CD4-positive, CD25-positive, alpha-beta regulatory T cell (primary cell): ENCODE results near the gene RPS21. TPM values are rescaled to one million over a fixed set of nuclear protein-coding genes. Genes with fewer than 3 reads are reported as not detected.

Source experiments
- ATAC-seq, 2 donors: fragments of 150-1000 bp; cut with Tn5 transposase; one replicate each; pipeline ENCODE4 v1.10.0; 2021; ENCODE audit warnings: low read depth in 2 of 2, moderate number of reproducible peaks in 2 of 2, moderate library complexity in 1 of 2
- DNase-seq, 3 donors: peaks; one replicate each; pipeline versions ENCODE4 v3.0.0 to v3.0.0-alpha.2; 2012 to 2022; ENCODE audit warnings: mixed read lengths in 1 of 3
- H3K27ac ChIP-seq: one replicate; pipeline ENCODE4 v1.7.0; 2013; ENCODE audit warnings: mild to moderate bottlenecking, low read length; ENCODE audit not compliant: insufficient read depth, poor library complexity, severe bottlenecking
- H3K27me3 ChIP-seq: one replicate; pipeline ENCODE4 v1.7.0; 2013; ENCODE audit warnings: low read length; ENCODE audit not compliant: control insufficient read depth, insufficient read depth
- H3K36me3 ChIP-seq: one replicate; pipeline ENCODE4 v1.7.0; 2013; ENCODE audit warnings: mild to moderate bottlenecking, low read length, moderate library complexity; ENCODE audit not compliant: control insufficient read depth, insufficient read depth
- H3K4me1 ChIP-seq: 2 replicates; pipeline ENCODE4 v1.7.0; 2013; ENCODE audit warnings: mild to moderate bottlenecking, low read length; ENCODE audit not compliant: insufficient read depth, control insufficient read depth, poor library complexity, severe bottlenecking
- H3K4me3 ChIP-seq: one replicate; pipeline ENCODE4 v1.7.0; 2013; ENCODE audit warnings: low read depth, mild to moderate bottlenecking, low read length, moderate library complexity
- H3K9me3 ChIP-seq, 2 experiments: 1 replicate in 1 of 2; 2 replicates in 1 of 2; pipeline ENCODE4 v1.7.0; 2013; ENCODE audit warnings: low read length in 2 of 2, mild to moderate bottlenecking in 1 of 2, moderate library complexity in 1 of 2; ENCODE audit not compliant: control insufficient read depth in 2 of 2
- H3K27ac Mint-ChIP-seq, 3 donors: one replicate each; pipeline ENCODE4 v1.8.0; 2020 to 2022; ENCODE audit warnings: mild to moderate bottlenecking in 3 of 3, mixed read lengths in 3 of 3, moderate library complexity in 2 of 3
- H3K27me3 Mint-ChIP-seq: one replicate; pipeline ENCODE4 v1.8.0; 2022; ENCODE audit warnings: mild to moderate bottlenecking, mixed read lengths
- H3K36me3 Mint-ChIP-seq: one replicate; pipeline ENCODE4 v1.8.0; 2020; ENCODE audit warnings: mixed read lengths
- H3K4me1 Mint-ChIP-seq, 4 donors: one replicate each; pipeline ENCODE4 v1.8.0; 2020 to 2022; ENCODE audit warnings: mixed read lengths in 4 of 4, mild to moderate bottlenecking in 1 of 4
- H3K4me3 Mint-ChIP-seq, 4 donors: one replicate each; pipeline ENCODE4 v1.8.0; 2020 to 2022; ENCODE audit warnings: mild to moderate bottlenecking in 4 of 4, mixed read lengths in 4 of 4, moderate library complexity in 3 of 4
- H3K9me3 Mint-ChIP-seq, 7 donors: one replicate each; pipeline ENCODE4 v1.8.0; 2020 to 2022; ENCODE audit warnings: mixed read lengths in 7 of 7, mild to moderate bottlenecking in 3 of 7, moderate library complexity in 2 of 7
- polyA plus RNA-seq, 4 donors: library from polyadenylated mRNA; unstranded; fragments of 300-500 nt; fragmentation: Illumina TruSeq; gene quantifications; one replicate each; pipeline ENCODE4 v1.2.3, GENCODE V29; 2021
- total RNA-seq: library from RNA; stranded (reverse); gene quantifications from one replicate; pipeline ENCODE4 v1.2.3, GENCODE V29; 2022

Gene RPS21
- total and polyA plus RNA-seq, 5 donors from 2014 or later = 1,945 to 3,094 (median 2,256) TPM

DNA sequence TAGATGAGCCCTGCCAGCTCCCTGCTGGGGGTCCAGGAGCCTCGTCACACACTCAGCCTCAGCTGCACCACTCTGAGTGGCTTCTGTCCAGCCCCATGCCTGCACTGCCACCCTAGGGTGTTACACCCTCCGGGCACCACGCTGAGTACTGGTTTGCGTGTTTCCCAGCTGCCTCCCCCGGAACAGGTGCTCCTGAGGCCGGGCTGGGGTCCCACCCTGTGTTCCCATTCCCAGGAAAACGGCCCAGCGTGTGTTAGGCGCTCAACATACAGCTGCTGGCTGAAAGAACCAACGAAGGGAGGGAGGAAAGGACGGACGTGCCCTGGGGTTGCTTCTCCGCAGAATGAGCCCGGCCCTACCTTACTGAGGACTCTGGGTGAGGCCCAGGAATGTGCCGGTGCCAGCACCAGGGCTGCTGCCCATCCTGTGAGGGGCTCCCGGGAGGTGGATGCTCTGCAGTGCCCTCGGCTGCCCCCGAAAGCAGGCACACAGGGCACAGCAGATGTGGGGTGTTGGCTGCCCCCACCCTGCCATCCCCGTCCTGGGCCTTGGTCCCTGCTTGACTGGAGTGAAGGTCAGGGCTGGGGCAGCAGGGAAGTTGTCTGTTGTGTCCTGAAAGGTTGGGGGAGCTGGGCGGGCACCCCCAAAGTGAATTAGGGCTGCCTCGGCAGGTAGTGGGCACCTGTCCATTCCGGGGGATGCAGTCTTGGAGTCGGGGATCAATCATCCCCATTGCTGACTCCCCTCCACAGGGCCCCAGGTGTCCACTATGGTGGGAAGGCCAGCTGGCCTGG, 36.1 kb upstream of the RPS21 start:
- no peak for DNase-seq
- peaks cover 0 to 8% (median 3%) of the 10 kb centered on the region in 7 donors for H3K9me3 Mint-ChIP-seq
- Histone ChIP-seq H3K36me3 (no peaks in the 10 kb centered on the region), H3K9me3 (peaks cover 0 to 2% of the 10 kb centered on the region in 2 experiments), H3K4me3 (no peak overlapping the region), H3K27me3 (no peaks in the 10 kb centered on the region), H3K4me1 (no peaks in the 10 kb centered on the region), H3K27ac (no peak overlapping the region)
- no peaks in the 10 kb centered on the region for H3K27me3 Mint-ChIP-seq
- H3K4me3 Mint-ChIP-seq = no peak overlapping the region
- ATAC-seq = no peak
- no peaks in the 10 kb centered on the region for H3K36me3 Mint-ChIP-seq
- no peak overlapping the region for H3K27ac Mint-ChIP-seq
- no peaks in the 10 kb centered on the region for H3K4me1 Mint-ChIP-seq

DNA sequence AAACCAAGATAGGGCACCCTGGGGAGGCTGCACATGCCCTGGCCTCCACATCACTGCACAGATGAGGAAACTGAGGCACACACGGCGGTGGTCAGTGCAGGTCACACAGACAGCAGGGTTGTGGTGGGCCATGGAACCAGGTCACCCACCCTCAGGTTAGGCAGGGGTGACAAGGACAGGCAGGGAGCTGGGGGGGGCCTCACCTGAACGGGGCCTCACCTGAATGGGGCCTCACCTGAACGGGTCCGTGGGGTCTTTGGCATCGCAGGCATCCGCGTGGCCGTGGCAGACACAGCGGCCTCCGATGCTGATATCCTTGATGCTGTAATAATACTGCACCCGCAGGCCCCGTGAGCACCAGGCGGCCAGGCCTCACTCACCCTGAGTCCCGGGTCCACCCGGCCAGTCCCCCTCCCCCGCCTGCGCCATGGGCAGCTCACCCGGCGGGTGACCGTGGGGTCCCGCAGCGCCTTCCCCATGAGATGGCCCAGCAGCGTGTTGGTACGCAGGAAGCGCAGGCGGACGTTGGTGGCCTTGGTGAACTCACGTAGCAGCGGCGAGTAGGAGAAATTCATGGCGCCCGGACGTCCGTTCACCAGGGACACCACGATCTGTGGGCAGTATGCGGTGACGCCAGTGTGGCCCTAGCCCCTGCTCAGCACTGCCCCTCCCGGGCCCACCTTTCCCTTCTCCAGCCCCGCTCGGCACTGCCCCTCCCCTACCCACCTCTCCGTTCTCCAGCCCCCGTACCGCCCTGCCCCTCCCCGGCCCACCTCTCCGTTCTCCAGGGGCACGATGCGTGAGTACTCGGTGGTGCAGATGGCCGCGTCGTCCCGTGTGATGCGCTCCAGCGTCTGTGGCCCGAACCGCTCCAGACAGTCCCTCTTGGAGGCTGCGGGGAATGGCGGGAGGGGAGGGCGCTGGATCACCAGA, 35.2 kb upstream of the RPS21 start:
- peaks cover 0 to 8% (median 3%) of the 10 kb centered on the region in 7 donors for H3K9me3 Mint-ChIP-seq
- no peaks in the 10 kb centered on the region for H3K27me3 Mint-ChIP-seq
- Histone ChIP-seq H3K4me3 (no peak overlapping the region), H3K27ac (no peak overlapping the region), H3K4me1 (no peaks in the 10 kb centered on the region), H3K36me3 (no peaks in the 10 kb centered on the region), H3K9me3 (peaks cover 0 to 2% of the 10 kb centered on the region in 2 experiments), H3K27me3 (no peaks in the 10 kb centered on the region)
- H3K4me1 Mint-ChIP-seq = no peaks in the 10 kb centered on the region
- H3K27ac Mint-ChIP-seq = no peak overlapping the region
- no peaks in the 10 kb centered on the region for H3K36me3 Mint-ChIP-seq
- no peak overlapping the region for H3K4me3 Mint-ChIP-seq
- DNase-seq (no peak), ATAC-seq (no peak)

DNA sequence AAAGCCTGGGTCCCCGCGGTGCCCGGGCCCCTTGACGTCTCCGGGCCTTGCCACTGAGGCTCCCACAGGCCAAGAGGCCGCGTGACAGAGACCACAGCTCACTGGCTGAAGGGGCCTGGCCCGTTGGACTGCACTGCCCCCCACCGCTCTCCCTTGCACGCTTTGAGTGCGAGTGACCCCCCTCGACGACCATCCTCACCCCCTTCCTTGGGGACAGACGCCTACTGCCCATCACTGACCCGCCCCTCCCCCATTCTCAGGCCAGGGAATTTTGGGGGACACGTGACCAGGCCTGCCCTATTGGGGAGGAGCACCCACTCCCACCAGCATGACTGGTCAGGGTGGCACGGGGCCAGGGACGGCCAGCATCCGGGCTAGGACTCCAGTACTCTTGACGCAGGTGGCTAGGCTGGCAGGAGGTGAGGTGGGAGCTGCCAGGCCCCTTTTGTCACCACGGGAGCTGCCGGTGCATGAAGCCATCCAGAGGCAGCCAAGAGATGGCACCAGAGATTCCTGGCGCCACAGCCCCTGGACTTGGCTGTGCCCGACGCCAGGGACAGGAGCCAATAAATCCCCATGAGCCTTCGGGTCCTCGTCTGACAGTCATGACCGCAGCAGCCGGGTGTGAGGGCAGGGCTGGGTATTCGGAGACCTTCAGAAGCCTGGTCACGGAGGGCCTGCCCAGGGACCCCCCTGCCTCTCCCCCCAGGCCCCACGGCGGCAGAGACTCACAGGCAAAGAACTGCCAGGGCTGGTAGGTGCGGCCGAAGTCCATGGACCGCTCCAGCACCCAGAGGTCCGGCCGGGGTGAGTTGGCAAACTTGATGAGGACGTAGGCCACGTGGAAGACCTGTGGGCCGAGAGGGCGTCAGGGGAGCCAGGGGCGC, 34.3 kb upstream of the RPS21 start:
- Mint-ChIP-seq H3K4me3 (no peak overlapping the region), H3K36me3 (no peaks in the 10 kb centered on the region), H3K4me1 (no peaks in the 10 kb centered on the region), H3K27me3 (no peaks in the 10 kb centered on the region), H3K27ac (no peak overlapping the region), H3K9me3 (peaks cover 0 to 8% (median 3%) of the 10 kb centered on the region in 7 donors)
- no peak overlapping the region for H3K27ac ChIP-seq
- H3K4me3 ChIP-seq = no peak overlapping the region
- no peak for ATAC-seq
- H3K9me3 ChIP-seq = peaks cover 0 to 2% of the 10 kb centered on the region in 2 experiments
- no peak for DNase-seq
- H3K36me3 ChIP-seq = no peaks in the 10 kb centered on the region
- no peaks in the 10 kb centered on the region for H3K27me3 ChIP-seq
- H3K4me1 ChIP-seq = no peaks in the 10 kb centered on the region

DNA sequence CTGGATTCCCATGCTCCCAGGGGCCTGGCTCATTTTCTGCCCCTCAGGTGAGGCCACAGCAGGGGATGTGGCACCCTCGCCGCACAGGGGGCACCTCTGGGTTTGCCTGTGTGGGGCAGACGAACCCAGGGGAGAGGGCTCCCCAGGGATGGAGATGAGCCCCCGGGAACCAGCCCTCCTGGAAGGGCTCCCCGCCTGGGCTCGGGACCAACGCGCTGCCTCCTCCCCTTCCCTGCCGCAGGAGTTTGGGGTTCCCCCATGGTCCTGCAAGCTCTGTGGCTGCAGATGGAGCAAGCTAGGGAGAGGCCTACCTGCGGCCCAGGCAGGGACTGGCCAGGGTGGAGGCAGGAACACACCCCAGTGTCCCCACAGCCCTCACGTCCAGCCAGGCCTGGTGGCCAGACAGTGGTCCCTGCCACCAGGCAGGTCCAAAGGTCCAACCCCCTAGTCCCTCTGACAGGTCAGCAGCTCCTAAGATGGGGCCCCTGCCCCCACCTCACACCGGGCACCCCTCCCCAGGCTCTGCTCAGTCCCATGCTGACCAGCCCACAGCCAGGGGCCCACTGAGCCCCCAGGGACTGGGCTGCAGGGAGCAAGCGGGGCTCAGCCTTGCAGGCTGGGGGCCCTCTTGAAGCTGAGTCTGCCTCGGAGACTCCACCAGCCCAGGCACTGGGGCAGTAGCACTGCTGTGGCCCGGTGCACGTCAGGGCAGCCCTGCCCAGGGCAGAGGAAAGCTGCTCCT, 33.4 kb upstream of the RPS21 start:
- H3K9me3 ChIP-seq = peaks cover 0 to 2% of the 10 kb centered on the region in 2 experiments
- no peaks in the 10 kb centered on the region for H3K27me3 Mint-ChIP-seq
- H3K9me3 Mint-ChIP-seq = peaks cover 0 to 5% (median 2%) of the 10 kb centered on the region in 7 donors
- no peak overlapping the region for H3K4me3 ChIP-seq
- H3K36me3 Mint-ChIP-seq = no peaks in the 10 kb centered on the region
- no peaks in the 10 kb centered on the region for H3K36me3 ChIP-seq
- H3K4me1 ChIP-seq = no peaks in the 10 kb centered on the region
- ATAC-seq (no peak), DNase-seq (no peak)
- no peak overlapping the region for H3K27ac ChIP-seq
- H3K4me1 Mint-ChIP-seq = no peaks in the 10 kb centered on the region
- H3K4me3 Mint-ChIP-seq = no peak overlapping the region
- H3K27me3 ChIP-seq = no peaks in the 10 kb centered on the region
- H3K27ac Mint-ChIP-seq = no peak overlapping the region

DNA sequence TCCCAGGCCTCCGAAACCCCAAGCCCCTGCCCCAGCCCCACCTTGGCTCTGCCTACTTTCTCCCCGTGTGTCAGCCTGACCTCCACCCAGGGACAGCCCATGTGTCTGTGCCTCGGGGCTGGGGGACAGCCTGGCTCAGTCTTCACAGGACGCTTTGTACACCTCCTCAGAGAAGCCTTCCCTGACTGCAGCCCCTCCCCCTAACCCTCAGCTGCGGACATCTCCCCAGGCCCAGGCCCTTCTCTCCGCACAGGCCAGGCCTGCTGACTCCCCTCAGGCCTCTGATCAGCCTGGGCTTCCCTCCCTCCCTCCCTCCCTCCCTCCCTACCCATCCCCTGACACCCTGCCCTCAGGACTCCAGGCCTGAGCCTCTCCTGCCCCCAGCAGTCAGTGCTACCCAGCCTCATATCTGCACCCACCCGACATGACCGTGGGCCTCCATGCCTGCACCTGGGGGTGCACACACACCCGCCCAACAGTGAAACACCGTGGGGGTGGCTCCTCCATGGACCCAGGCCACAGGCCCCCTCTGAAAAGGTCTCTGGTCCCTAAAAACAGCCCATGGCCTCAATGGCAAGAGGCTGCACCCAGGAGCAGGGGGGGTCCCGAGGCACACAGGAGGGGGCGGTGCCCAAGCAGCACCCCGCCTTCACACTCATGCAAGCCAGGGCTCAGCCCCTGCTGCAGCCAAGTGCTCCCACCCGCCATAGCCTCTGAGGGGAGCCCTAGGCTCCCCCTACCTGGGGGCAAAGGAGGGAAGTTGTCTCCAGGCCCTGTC, 32.7 kb upstream of the RPS21 start:
- H3K9me3 Mint-ChIP-seq = no peaks in the 10 kb centered on the region
- no peaks in the 10 kb centered on the region for H3K36me3 Mint-ChIP-seq
- DNase-seq (no peak), ATAC-seq (no peak)
- no peaks in the 10 kb centered on the region for H3K9me3 ChIP-seq
- H3K4me1 ChIP-seq = no peaks in the 10 kb centered on the region
- H3K4me1 Mint-ChIP-seq = no peaks in the 10 kb centered on the region
- no peaks in the 10 kb centered on the region for H3K27me3 ChIP-seq
- no peaks in the 10 kb centered on the region for H3K27me3 Mint-ChIP-seq
- H3K27ac Mint-ChIP-seq = no peak overlapping the region
- no peaks in the 10 kb centered on the region for H3K36me3 ChIP-seq
- no peak overlapping the region for H3K4me3 Mint-ChIP-seq
- H3K4me3 ChIP-seq = no peak overlapping the region
- no peak overlapping the region for H3K27ac ChIP-seq

DNA sequence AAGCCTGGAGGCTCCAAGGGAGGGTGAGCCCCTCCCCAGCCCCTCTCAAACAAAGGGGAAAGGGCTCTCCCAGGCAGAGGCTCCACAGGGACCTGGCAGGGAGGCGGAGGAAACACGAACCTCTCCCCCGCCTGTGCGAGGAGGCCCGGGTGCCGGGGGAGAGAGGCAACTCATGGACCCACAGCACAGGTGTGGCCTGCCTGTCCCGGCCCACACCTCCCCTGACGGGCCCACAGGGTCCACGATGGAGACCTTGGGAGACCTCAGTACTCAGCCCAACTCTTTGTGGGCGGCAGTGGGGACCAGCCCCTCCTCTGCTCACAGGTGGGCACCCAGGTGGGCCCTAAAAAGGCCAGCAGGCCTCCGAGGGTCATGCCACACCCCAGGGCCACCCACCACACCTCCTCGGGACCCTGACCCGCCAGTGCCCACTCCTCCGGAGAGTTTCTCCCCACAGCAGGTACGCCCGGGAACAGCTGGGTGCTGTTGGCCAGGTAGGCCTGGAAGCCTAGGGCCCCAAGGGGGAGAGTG, 32.0 kb upstream of the RPS21 start:
- Mint-ChIP-seq H3K27ac (no peak overlapping the region), H3K4me1 (no peaks in the 10 kb centered on the region), H3K9me3 (no peaks in the 10 kb centered on the region), H3K36me3 (no peaks in the 10 kb centered on the region), H3K4me3 (no peak overlapping the region), H3K27me3 (no peaks in the 10 kb centered on the region)
- no peak for ATAC-seq
- H3K4me3 ChIP-seq = no peak overlapping the region
- no peaks in the 10 kb centered on the region for H3K36me3 ChIP-seq
- H3K9me3 ChIP-seq = no peaks in the 10 kb centered on the region
- no peaks in the 10 kb centered on the region for H3K27me3 ChIP-seq
- no peak for DNase-seq
- H3K27ac ChIP-seq = no peak overlapping the region
- H3K4me1 ChIP-seq = no peaks in the 10 kb centered on the region
